CD4-positive, alpha-beta T cell (primary cell): ENCODE results near the gene CCDC107. TPM values are rescaled to one million over a fixed set of nuclear protein-coding genes. Genes with fewer than 3 reads are reported as not detected.

Experiments used
- ATAC-seq: fragments of 200-7000 bp; cut with Tn5 transposase; one replicate; pipeline ENCODE4 v1.10.0; 2022; ENCODE audit warnings: mild to moderate bottlenecking; ENCODE audit not compliant: poor library complexity
- CTCF ChIA-PET: fragments of 350-600 bp; sonication (Branson Sonifier 250); formaldehyde crosslinking; loops from one replicate; lab custom pipeline; 2021; ENCODE audit warnings: antibody characterized with exemption, inconsistent platforms; lab: Charles Lee
- POLR2A ChIA-PET: fragments of 350-600 bp; sonication (Branson Sonifier 250); formaldehyde crosslinking; loops from one replicate; lab custom pipeline; 2021; ENCODE audit warnings: antibody characterized with exemption, inconsistent platforms; lab: Charles Lee
- DNase-seq, 14 experiments: peaks; one replicate each; pipeline ENCODE4 v3.0.0-alpha.2; 2013 to 2020; ENCODE audit warnings: mixed read lengths in 2 of 14
- H3K27ac ChIP-seq, 2 donors: one replicate each; pipeline versions ENCODE4 v1.5.1 to v1.7.0; 2013; ENCODE audit warnings: low read length in 2 of 2, low read depth in 1 of 2, mild to moderate bottlenecking in 1 of 2
- H3K27me3 ChIP-seq, 2 experiments: 1 replicate in 1 of 2; 2 replicates in 1 of 2; pipeline versions ENCODE4 v1.6.1 to v1.7.0; 2013; ENCODE audit warnings: low read length in 2 of 2, control low read depth in 1 of 2, mild to moderate bottlenecking in 1 of 2, moderate library complexity in 1 of 2; ENCODE audit not compliant: insufficient read depth in 2 of 2, control insufficient read depth in 1 of 2
- H3K36me3 ChIP-seq: one replicate; pipeline ENCODE4 v1.6.1; 2013; ENCODE audit warnings: low read length, control low read depth; ENCODE audit not compliant: insufficient read depth
- H3K4me1 ChIP-seq: one replicate; pipeline ENCODE4 v1.6.1; 2013; ENCODE audit warnings: low read length, control low read depth; ENCODE audit not compliant: insufficient read depth
- H3K4me3 ChIP-seq: one replicate; pipeline ENCODE4 v1.5.1; 2013; ENCODE audit warnings: mild to moderate bottlenecking, low read length, moderate library complexity
- H3K9me3 ChIP-seq, 2 experiments: 1 replicate in 1 of 2; 2 replicates in 1 of 2; pipeline versions ENCODE4 v1.6.1 to v1.7.0; 2013; ENCODE audit warnings: low read length in 2 of 2, mild to moderate bottlenecking in 2 of 2, control low read depth in 1 of 2, moderate library complexity in 1 of 2; ENCODE audit not compliant: control insufficient read depth in 1 of 2, insufficient read depth in 1 of 2
- H3K27ac Mint-ChIP-seq: one replicate; pipeline ENCODE4 v1.8.0; 2020; ENCODE audit warnings: mixed read lengths
- H3K27me3 Mint-ChIP-seq: one replicate; pipeline ENCODE4 v1.8.0; 2021; ENCODE audit warnings: mixed read lengths
- H3K36me3 Mint-ChIP-seq: one replicate; pipeline ENCODE4 v1.8.0; 2021; ENCODE audit warnings: low read depth, mixed read lengths
- H3K4me1 Mint-ChIP-seq: one replicate; pipeline ENCODE4 v1.8.0; 2021; ENCODE audit warnings: low read depth, mixed read lengths
- H3K4me3 Mint-ChIP-seq: one replicate; pipeline ENCODE4 v1.8.0; 2020; ENCODE audit warnings: mild to moderate bottlenecking, mixed read lengths
- H3K9me3 Mint-ChIP-seq: one replicate; pipeline ENCODE4 v1.8.0; 2020; ENCODE audit warnings: mixed read lengths
- CTCF ChIP-seq: fragments of 200-600 bp; IDR thresholded peaks from one replicate; pipeline ENCODE4 v1.8.0; 2022; ENCODE audit warnings: antibody characterized with exemption, mild to moderate bottlenecking
- intact Hi-C, 2 experiments: fragments of 100-400 bp; cut with DNase I in 1 of 2; cut with micrococcal nuclease in 1 of 2; formaldehyde crosslinking; loops; one replicate each; pipeline versions ENCODE4 v1.15.1 to v1.9.0; 2023 to 2025; cut with DNase I, micrococcal nuclease
- total RNA-seq, 174 experiments: library from RNA in 2 of 174; stranded (reverse) in 2 of 174; gene quantifications; one replicate each; pipeline ENCODE4 v1.2.3 and lab custom pipeline; 2021 to 2026

CCDC107 gene
- total RNA-seq, 2 experiments from 2014 or later, result 10.2 TPM

GRCh38 chr9:35680331-35681105, 22.4 kb downstream of the CCDC107 start:
- DNase-seq (no peak), ATAC-seq (no peak)
- Mint-ChIP-seq H3K27me3 (peaks cover 5% of the 10 kb centered on the region), H3K4me3 (no peak overlapping the region), H3K4me1 (peaks cover 7% of the 10 kb centered on the region), H3K36me3 (no peaks in the 10 kb centered on the region), H3K9me3 (no peaks in the 10 kb centered on the region), H3K27ac (no peak overlapping the region)
- Histone ChIP-seq H3K27ac (no peak overlapping the region), H3K36me3 (no peaks in the 10 kb centered on the region), H3K27me3 (peaks cover 0 to 2% of the 10 kb centered on the region in 2 experiments), H3K4me1 (peaks cover 10% of the 10 kb centered on the region), H3K4me3 (no peak overlapping the region), H3K9me3 (no peaks in the 10 kb centered on the region)
- TF ChIP-seq CTCF, result no peak
- intact Hi-C loops, result no loop called here
- POLR2A ChIA-PET, result interaction anchor here (0.9 to 1.4 kb wide), 2 partner anchors 11 to 17 kb away, joined by 3 read pairs; no protein-coding TSS in a partner anchor
- CTCF ChIA-PET, result no interaction called here

- Histone ChIP-seq H3K36me3 (no peaks in the 10 kb centered on the region), H3K27me3 (no peaks in the 10 kb centered on the region), H3K27ac (no peak overlapping the region), H3K9me3 (no peaks in the 10 kb centered on the region), H3K4me1 (peaks cover under 1% of the 10 kb centered on the region), H3K4me3 (no peak overlapping the region)
- H3K36me3 Mint-ChIP-seq, result no peaks in the 10 kb centered on the region
- no peak for TF ChIP-seq CTCF
- H3K27ac Mint-ChIP-seq, result no peak overlapping the region
- peaks cover 2% of the 10 kb centered on the region for H3K4me1 Mint-ChIP-seq
- ATAC-seq (no peak), DNase-seq (no peak)
- ChIA-PET CTCF (no interaction called here), POLR2A (interaction anchor here (0.9 kb wide), 1 partner anchor 10 kb away, joined by 3 read pairs; no protein-coding TSS in a partner anchor)
- H3K27me3 Mint-ChIP-seq, result peaks cover 1% of the 10 kb centered on the region
- no peak overlapping the region for H3K4me3 Mint-ChIP-seq
- no peaks in the 10 kb centered on the region for H3K9me3 Mint-ChIP-seq
- intact Hi-C loops, result no loop called here
Observed at GRCh38 chr9:35681341-35682002, 23.4 kb downstream of the CCDC107 start.

- DNase-seq (no peak), ATAC-seq (no peak)
- Mint-ChIP-seq H3K36me3 (no peaks in the 10 kb centered on the region), H3K4me1 (no peaks in the 10 kb centered on the region), H3K27ac (no peak overlapping the region), H3K9me3 (no peaks in the 10 kb centered on the region), H3K4me3 (no peak overlapping the region), H3K27me3 (no peaks in the 10 kb centered on the region)
- ChIA-PET CTCF (no interaction called here), POLR2A (no interaction called here)
- intact Hi-C loops, result no loop called here
- no peaks in the 10 kb centered on the region for H3K9me3 ChIP-seq
- H3K4me1 ChIP-seq, result no peaks in the 10 kb centered on the region
- no peak for TF ChIP-seq CTCF
- H3K4me3 ChIP-seq, result no peak overlapping the region
- H3K27me3 ChIP-seq, result no peaks in the 10 kb centered on the region
- H3K27ac ChIP-seq, result no peak overlapping the region
- no peaks in the 10 kb centered on the region for H3K36me3 ChIP-seq
Observed at GRCh38 chr9:35682051-35682450, 24.0 kb downstream of the CCDC107 start.
